NCI-H446 treated with DMSO at 0.1 percent for 48 hours (cell line): ENCODE data around the gene WFS1.

Experiments
- DNase-seq: peaks from one replicate; lab custom pipeline; 2025; lab: John Stamatoyannopoulos, UW

The WFS1 gene

GRCh38 chr4:6279582-6280289 lies 10.1 kb downstream of the WFS1 start:
- DNase-seq: no peak

- DNase-seq: no peak
Observed at GRCh38 chr4:6280365-6280996, 10.8 kb downstream of the WFS1 start.

GRCh38 chr4:6281436-6282313 lies 12.0 kb downstream of the WFS1 start:
- no peak for DNase-seq

GRCh38 chr4:6282314-6282771 lies 12.7 kb downstream of the WFS1 start:
- DNase-seq: no peak

GRCh38 chr4:6283282-6283681 lies 13.6 kb downstream of the WFS1 start:
- DNase-seq: no peak

- no peak for DNase-seq
Observed at GRCh38 chr4:6287017-6287788, 17.6 kb downstream of the WFS1 start.

GRCh38 chr4:6288342-6288741 lies 18.7 kb downstream of the WFS1 start:
- DNase-seq: no peak

- no peak for DNase-seq
Observed at GRCh38 chr4:6288871-6289270, 19.2 kb downstream of the WFS1 start.

- DNase-seq: no peak
Observed at GRCh38 chr4:6290256-6290655, 20.6 kb downstream of the WFS1 start.

- no peak for DNase-seq
Observed at GRCh38 chr4:6290769-6291547, 21.3 kb downstream of the WFS1 start.

GRCh38 chr4:6291784-6292297 lies 22.2 kb downstream of the WFS1 start:
- DNase-seq: no peak

- no peak for DNase-seq
Observed at GRCh38 chr4:6292376-6293096, 22.9 kb downstream of the WFS1 start.

GRCh38 chr4:6293097-6293445 lies 23.4 kb downstream of the WFS1 start:
- no peak for DNase-seq

GRCh38 chr4:6293661-6294060 lies 24.0 kb downstream of the WFS1 start:
- DNase-seq: no peak

- no peak for DNase-seq
Observed at GRCh38 chr4:6294705-6295421, 25.2 kb downstream of the WFS1 start.

GRCh38 chr4:6295495-6295894 lies 25.8 kb downstream of the WFS1 start:
- no peak for DNase-seq

- no peak for DNase-seq
Observed at GRCh38 chr4:6296026-6296425, 26.4 kb downstream of the WFS1 start.

- no peak for DNase-seq
Observed at GRCh38 chr4:6297266-6297815, 27.7 kb downstream of the WFS1 start.

- DNase-seq: no peak
Observed at GRCh38 chr4:6298035-6298434, 28.4 kb downstream of the WFS1 start.
